ENCODE data around the gene RBM10. TPM values are rescaled to one million over a fixed set of nuclear protein-coding genes. Genes with fewer than 3 reads are reported as not detected.
A peak's percentile ranks its signal among the peaks of the same experiment; 100 is the strongest.

Gene RBM10
- total RNA-seq, 1 experiment from 2014 or later = 56.9 TPM

GRCh38 chrX:47146121-47146935 is 1.3 kb downstream of the RBM10 start:
- Histone ChIP-seq H3K4me1 (ENCODE audit: control insufficient read depth in 1 of 2, insufficient read depth in 2 of 2, low read length in 2 of 2) (peaks cover 0 to 13% of the 10 kb centered on the region in 2 experiments; a peak in 2 of 4 replicates), H4K20me1 (ENCODE audit: insufficient read depth) (no peaks in the 10 kb centered on the region), H2AFZ (ENCODE audit: low read depth, low read length, poor library complexity, severe bottlenecking) (no peak overlapping the region), H3K36me3 (ENCODE audit: control insufficient read depth in 1 of 2, insufficient read depth in 2 of 2, low read length in 2 of 2) (no peaks in the 10 kb centered on the region; a peak in 2 of 4 replicates), H3K9me2 (ENCODE audit: insufficient read depth) (no peaks in the 10 kb centered on the region), H3K4me2 (ENCODE audit: low read length) (peak overlapping the region; percentile 89), H3K27me3 (ENCODE audit: insufficient read depth, low read length) (no peaks in the 10 kb centered on the region), H3K9ac (ENCODE audit: low read length) (peak overlapping the region; percentile 84), H3K27ac (ENCODE audit: low read depth, low read length) (no peak overlapping the region; the same call in 1 of the 2 replicates), H3K9me3 (ENCODE audit: control insufficient read depth in 1 of 2, insufficient read depth in 1 of 2, low read depth in 1 of 2, low read length in 2 of 2) (no peaks in the 10 kb centered on the region), H3K79me2 (ENCODE audit: insufficient read depth, low read length) (peaks cover 72% of the 10 kb centered on the region), H3K4me3 (replicated peaks in 1 of 2; ENCODE audit: low read depth in 1 of 2, low read length in 2 of 2) (peak overlapping the region; percentile 65 to 77)
- RAD21 ChIA-PET (ENCODE audit: low non-redundant PET in 1 of 2, low total read pairs in 2 of 2, uncharacterized antibody in 2 of 2, unreplicated experiment in 2 of 2) = no interaction called here
- CTCF ChIA-PET = no interaction called here
- ATAC-seq = no peak
- DNase-seq (ENCODE audit: low read depth, low spot score) = no peak
- TF ChIP-seq ELF1 (IDR thresholded peaks at IDR 0.05; ENCODE audit: borderline replicate concordance, low read depth) (no peak), ZFX (IDR thresholded peaks at IDR 0.05) (no peak), TCF7L2 (IDR thresholded peaks at IDR 0.05; ENCODE audit: borderline replicate concordance, extremely low read depth, insufficient read depth, insufficient read length) (no peak), SP1 (IDR thresholded peaks at IDR 0.05; ENCODE audit: low read depth) (no peak), MAX (IDR thresholded peaks at IDR 0.05) (no peak), CBX3 (IDR thresholded peaks at IDR 0.05; ENCODE audit: low read depth) (no peak), CEBPB (IDR thresholded peaks at IDR 0.05; ENCODE audit: low read depth) (no peak)
- no TSS peak for BruUV-seq (replicated peaks)
- POLR2A ChIA-PET = no interaction called here
- intact Hi-C loops (cut with micrococcal nuclease) = no loop called here
